Natural killer cell (primary cell): ENCODE data around the gene CAPN1. TPM values are rescaled to one million over a fixed set of nuclear protein-coding genes. Genes with fewer than 3 reads are reported as not detected.
"Not testable (repeated sequence)": the region's sequence is repeated elsewhere in the genome, so short reads cannot be mapped to it uniquely, and the experiment has no call there.

Experiments used
- ATAC-seq, 3 donors: fragments of 150-1000 bp in 2 of 3; fragments of 200-7000 bp in 1 of 3; cut with Tn5 transposase; 1 replicate in 1 of 3; 2 replicates in 2 of 3; pipeline ENCODE4 v1.10.0; 2021; ENCODE audit warnings: mild to moderate bottlenecking in 2 of 3, moderate library complexity in 2 of 3
- DNase-seq, 2 donors: peaks; one replicate each; pipeline versions ENCODE4 v3.0.0 to v3.0.0-alpha.2; 2013 to 2021; ENCODE audit warnings: mixed read lengths in 1 of 2
- H3K27ac ChIP-seq: one replicate; pipeline ENCODE4 v1.5.1; 2013; ENCODE audit warnings: mild to moderate bottlenecking, low read length
- H3K27me3 ChIP-seq: one replicate; pipeline ENCODE4 v1.6.1; 2013; ENCODE audit warnings: low read length; ENCODE audit not compliant: control insufficient read depth, insufficient read depth
- H3K36me3 ChIP-seq: one replicate; pipeline ENCODE4 v1.6.1; 2013; ENCODE audit warnings: low read length; ENCODE audit not compliant: control insufficient read depth, insufficient read depth
- H3K4me1 ChIP-seq: one replicate; pipeline ENCODE4 v1.6.1; 2013; ENCODE audit warnings: low read length; ENCODE audit not compliant: control insufficient read depth, insufficient read depth
- H3K4me3 ChIP-seq: one replicate; pipeline ENCODE4 v1.5.1; 2013; ENCODE audit warnings: low read length
- H3K9me3 ChIP-seq: one replicate; pipeline ENCODE4 v1.6.1; 2013; ENCODE audit warnings: low read length; ENCODE audit not compliant: control insufficient read depth, insufficient read depth
- H3K27ac Mint-ChIP-seq, 2 donors: one replicate each; pipeline ENCODE4 v1.8.0; 2022; ENCODE audit warnings: mild to moderate bottlenecking in 2 of 2, mixed read lengths in 2 of 2, moderate library complexity in 1 of 2
- H3K27me3 Mint-ChIP-seq, 2 donors: one replicate each; pipeline ENCODE4 v1.8.0; 2022; ENCODE audit warnings: low read depth in 2 of 2, mixed read lengths in 2 of 2
- H3K36me3 Mint-ChIP-seq: one replicate; pipeline ENCODE4 v1.8.0; 2022; ENCODE audit warnings: mixed read lengths
- H3K4me1 Mint-ChIP-seq, 2 donors: one replicate each; pipeline ENCODE4 v1.8.0; 2022; ENCODE audit warnings: mixed read lengths in 2 of 2
- H3K4me3 Mint-ChIP-seq: one replicate; pipeline ENCODE4 v1.8.0; 2022; ENCODE audit warnings: mild to moderate bottlenecking, moderate library complexity, mixed read lengths
- H3K9me3 Mint-ChIP-seq, 2 donors: one replicate each; pipeline ENCODE4 v1.8.0; 2022; ENCODE audit warnings: mixed read lengths in 2 of 2
- CTCF ChIP-seq: fragments of 200-600 bp; IDR thresholded peaks from one replicate; pipeline ENCODE4 v1.8.0; 2022; ENCODE audit warnings: antibody characterized with exemption
- WGBS: methylation state at CpG from one replicate; pipeline ENCODE4 v1.1.7; 2013; ENCODE audit warnings: missing lambda C conversion rate; ENCODE audit not compliant: insufficient coverage; 5-methylcytosine and 5-hydroxymethylcytosine counted together
- intact Hi-C: fragments of 100-400 bp; cut with micrococcal nuclease; formaldehyde crosslinking; loops from one replicate; pipeline ENCODE4 v1.14.2; 2022
- total RNA-seq, 4 donors: library from RNA; stranded (reverse); fragments of 120-200 nt in 1 of 4; gene quantifications; one replicate each; pipeline versions ENCODE4 v1.2.3 to v1.2.4, GENCODE V29; 2013 to 2022

The CAPN1 gene
- total RNA-seq, 3 donors from 2014 or later (not counting 1 experiment from before 2014, with no cell fraction given): 211 to 256 (median 229) TPM

GRCh38 chr11:65236194-65237059 lies 54.7 kb downstream of the CAPN1 start:
- no peaks in the 10 kb centered on the region for H3K27me3 ChIP-seq
- Mint-ChIP-seq H3K4me1 (no peaks in the 10 kb centered on the region), H3K27me3 (peaks cover 0 to 2% of the 10 kb centered on the region in 2 donors), H3K9me3 (no peaks in the 10 kb centered on the region), H3K27ac (no peak overlapping the region), H3K36me3 (no peaks in the 10 kb centered on the region), H3K4me3 (no peak overlapping the region)
- ATAC-seq: no peak
- H3K4me1 ChIP-seq: no peaks in the 10 kb centered on the region
- H3K4me3 ChIP-seq: no peak overlapping the region
- 78% methylated on average over 23 of the region's 23 CpGs for WGBS
- intact Hi-C loops: no loop called here
- H3K36me3 ChIP-seq: no peaks in the 10 kb centered on the region
- no peak overlapping the region for H3K27ac ChIP-seq
- no peak for DNase-seq
- no peaks in the 10 kb centered on the region for H3K9me3 ChIP-seq
- no peak for TF ChIP-seq CTCF

- H3K4me1 ChIP-seq, H3K9me3 Mint-ChIP-seq, H3K4me1 Mint-ChIP-seq, ATAC-seq, H3K27ac Mint-ChIP-seq, H3K36me3 ChIP-seq, intact Hi-C loops, H3K4me3 Mint-ChIP-seq, H3K27me3 ChIP-seq, DNase-seq, H3K9me3 ChIP-seq, H3K36me3 Mint-ChIP-seq, H3K4me3 ChIP-seq, H3K27me3 Mint-ChIP-seq, H3K27ac ChIP-seq: not testable (repeated sequence)
- WGBS: 71% methylated on average over 4 of the region's 6 CpGs
These were observed 56.6 kb downstream of the CAPN1 start for GRCh38 chr11:65238302-65238701.

GRCh38 chr11:65241134-65241533 lies 59.4 kb downstream of the CAPN1 start:
- WGBS: 63% methylated on average over 3 of the region's 5 CpGs
- H3K27ac Mint-ChIP-seq: no peak overlapping the region

GRCh38 chr11:65241692-65242091 lies 60.0 kb downstream of the CAPN1 start:
- DNase-seq: no peak
- Histone ChIP-seq H3K27me3 (no peaks in the 10 kb centered on the region), H3K4me3 (no peak overlapping the region), H3K9me3 (peaks cover 7% of the 10 kb centered on the region), H3K4me1 (no peaks in the 10 kb centered on the region), H3K36me3 (no peaks in the 10 kb centered on the region), H3K27ac (no peak overlapping the region)
- Mint-ChIP-seq H3K4me3 (no peak overlapping the region), H3K27ac (no peak overlapping the region), H3K36me3 (no peaks in the 10 kb centered on the region), H3K4me1 (no peaks in the 10 kb centered on the region), H3K27me3 (no peaks in the 10 kb centered on the region), H3K9me3 (no peaks in the 10 kb centered on the region)
- TF ChIP-seq CTCF: no peak
- intact Hi-C loops: no loop called here
- ATAC-seq: no peak

More at GRCh38 chr11:65241134-65241533, 59.4 kb downstream of the CAPN1 start:
- no peaks in the 10 kb centered on the region for H3K27me3 ChIP-seq
- H3K36me3 ChIP-seq: no peaks in the 10 kb centered on the region
- Mint-ChIP-seq H3K4me1 (no peaks in the 10 kb centered on the region), H3K4me3 (no peak overlapping the region), H3K9me3 (no peaks in the 10 kb centered on the region), H3K36me3 (no peaks in the 10 kb centered on the region), H3K27me3 (no peaks in the 10 kb centered on the region)
- H3K9me3 ChIP-seq: peaks cover 7% of the 10 kb centered on the region
- intact Hi-C loops: no loop called here
- H3K4me1 ChIP-seq: no peaks in the 10 kb centered on the region
- ATAC-seq: no peak
- no peak overlapping the region for H3K4me3 ChIP-seq
- DNase-seq: no peak
- H3K27ac ChIP-seq: no peak overlapping the region
- TF ChIP-seq CTCF: no peak
